IPS-20b (cell line): ENCODE results near the gene CCDC97.
"Not testable (repeated sequence)": the region's sequence is repeated elsewhere in the genome, so short reads cannot be mapped to it uniquely, and the experiment has no call there.

Experiments used
- H3K27ac ChIP-seq: one replicate; pipeline ENCODE4 v1.5.1; 2013; ENCODE audit warnings: low read length
- H3K27me3 ChIP-seq: 2 replicates; pipeline ENCODE4 v1.6.1; 2013; ENCODE audit warnings: mild to moderate bottlenecking, low read length, inconsistent platforms; ENCODE audit not compliant: insufficient read depth
- H3K36me3 ChIP-seq: 2 replicates; pipeline ENCODE4 v1.6.1; 2013; ENCODE audit warnings: low read depth, mild to moderate bottlenecking, inconsistent platforms, low read length, moderate library complexity; ENCODE audit not compliant: insufficient read depth
- H3K4me1 ChIP-seq: 2 replicates; pipeline ENCODE4 v1.6.1; 2013; ENCODE audit warnings: mild to moderate bottlenecking, control low read depth, inconsistent platforms, low read length, moderate library complexity; ENCODE audit not compliant: insufficient read depth
- H3K4me3 ChIP-seq: 2 replicates; pipeline ENCODE4 v1.5.1; 2013; ENCODE audit warnings: mild to moderate bottlenecking, low read length, inconsistent platforms
- H3K9ac ChIP-seq: 2 replicates; pipeline ENCODE4 v1.6.1; 2013; ENCODE audit warnings: low read depth, mild to moderate bottlenecking, inconsistent platforms, low read length, moderate library complexity
- H3K9me3 ChIP-seq: 2 replicates; pipeline ENCODE4 v1.6.1; 2013; ENCODE audit warnings: mild to moderate bottlenecking, low read depth, low read length, inconsistent platforms; ENCODE audit not compliant: insufficient read depth

CCDC97 gene

GRCh38 chr19:41332000-41332399, 22.0 kb downstream of the CCDC97 start:
- H3K9me3 ChIP-seq, result no peaks in the 10 kb centered on the region
- no peak overlapping the region for H3K4me3 ChIP-seq
- H3K36me3 ChIP-seq, result no peaks in the 10 kb centered on the region
- H3K9ac ChIP-seq, result no peak overlapping the region
- H3K27ac ChIP-seq, result no peak overlapping the region
- H3K4me1 ChIP-seq, result peaks cover 3% of the 10 kb centered on the region
- H3K27me3 ChIP-seq, result peaks cover 16% of the 10 kb centered on the region; the same call in 1 of the 2 replicates

- no peaks in the 10 kb centered on the region for H3K36me3 ChIP-seq
- H3K27ac ChIP-seq, result no peak overlapping the region
- H3K9ac ChIP-seq, result no peak overlapping the region
- no peak overlapping the region for H3K4me3 ChIP-seq
- no peaks in the 10 kb centered on the region for H3K4me1 ChIP-seq
- no peaks in the 10 kb centered on the region for H3K9me3 ChIP-seq
- peaks cover 14% of the 10 kb centered on the region; the same call in 1 of the 2 replicates for H3K27me3 ChIP-seq
Observed at GRCh38 chr19:41332468-41332867, 22.5 kb downstream of the CCDC97 start.

- H3K9me3 ChIP-seq, result no peaks in the 10 kb centered on the region
- H3K4me1 ChIP-seq, result no peaks in the 10 kb centered on the region
- no peak overlapping the region for H3K4me3 ChIP-seq
- no peak overlapping the region for H3K27ac ChIP-seq
- no peaks in the 10 kb centered on the region for H3K36me3 ChIP-seq
- H3K27me3 ChIP-seq, result peaks cover 14% of the 10 kb centered on the region; the same call in 1 of the 2 replicates
- H3K9ac ChIP-seq, result no peak overlapping the region
Observed at GRCh38 chr19:41334793-41335192, 24.8 kb downstream of the CCDC97 start.

GRCh38 chr19:41335467-41335866, 25.5 kb downstream of the CCDC97 start:
- Histone ChIP-seq H3K27me3 (peaks cover 14% of the 10 kb centered on the region; the same call in 1 of the 2 replicates), H3K4me1 (no peaks in the 10 kb centered on the region), H3K9ac (no peak overlapping the region), H3K36me3 (no peaks in the 10 kb centered on the region), H3K27ac (no peak overlapping the region), H3K4me3 (no peak overlapping the region), H3K9me3 (no peaks in the 10 kb centered on the region)

GRCh38 chr19:41339936-41340335, 30.0 kb downstream of the CCDC97 start:
- no peak overlapping the region; the same call in 1 of the 2 replicates for H3K9ac ChIP-seq
- H3K27ac ChIP-seq, result no peak overlapping the region
- H3K36me3 ChIP-seq, result no peaks in the 10 kb centered on the region

GRCh38 chr19:41341669-41342490, 31.9 kb downstream of the CCDC97 start:
- no peak overlapping the region for H3K4me3 ChIP-seq
- H3K27ac ChIP-seq, result no peak overlapping the region
- no peak overlapping the region for H3K9ac ChIP-seq
- H3K27me3 ChIP-seq, result no peaks in the 10 kb centered on the region
- no peaks in the 10 kb centered on the region for H3K36me3 ChIP-seq
- H3K4me1 ChIP-seq, result no peaks in the 10 kb centered on the region
- H3K9me3 ChIP-seq, result no peaks in the 10 kb centered on the region

More at GRCh38 chr19:41339936-41340335, 30.0 kb downstream of the CCDC97 start:
- Histone ChIP-seq H3K27me3 (no peaks in the 10 kb centered on the region), H3K4me3 (no peak overlapping the region), H3K4me1 (no peaks in the 10 kb centered on the region), H3K9me3 (no peaks in the 10 kb centered on the region)

- H3K4me1 ChIP-seq, result no peaks in the 10 kb centered on the region
- no peak overlapping the region for H3K27ac ChIP-seq
- no peaks in the 10 kb centered on the region for H3K9me3 ChIP-seq
- peaks cover 1% of the 10 kb centered on the region; the same call in 1 of the 2 replicates for H3K27me3 ChIP-seq
- H3K9ac ChIP-seq, result no peak overlapping the region
- no peak overlapping the region for H3K4me3 ChIP-seq
- no peaks in the 10 kb centered on the region for H3K36me3 ChIP-seq
Observed at GRCh38 chr19:41344162-41344561, 34.2 kb downstream of the CCDC97 start.

- not testable (repeated sequence) for H3K4me3 ChIP-seq, H3K36me3 ChIP-seq, H3K27ac ChIP-seq, H3K9ac ChIP-seq, H3K9me3 ChIP-seq, H3K4me1 ChIP-seq
- peaks cover 29% of the 10 kb centered on the region for H3K27me3 ChIP-seq
Observed at GRCh38 chr19:41346916-41347315, 36.9 kb downstream of the CCDC97 start.

- Histone ChIP-seq H3K9ac (no peak overlapping the region), H3K27me3 (peaks cover 55% of the 10 kb centered on the region), H3K4me3 (peak overlapping the region; percentile 72), H3K27ac (no peak overlapping the region), H3K9me3 (no peaks in the 10 kb centered on the region), H3K36me3 (no peaks in the 10 kb centered on the region), H3K4me1 (peaks cover 4% of the 10 kb centered on the region; the same call in 1 of the 2 replicates)
Observed at GRCh38 chr19:41350735-41351338, 40.9 kb downstream of the CCDC97 start.

- H3K4me1 ChIP-seq, result peaks cover 4% of the 10 kb centered on the region; the same call in 1 of the 2 replicates
- no peaks in the 10 kb centered on the region for H3K9me3 ChIP-seq
- peak overlapping the region; percentile 72 for H3K4me3 ChIP-seq
- H3K36me3 ChIP-seq, result no peaks in the 10 kb centered on the region
- H3K27me3 ChIP-seq, result peaks cover 55% of the 10 kb centered on the region
- H3K9ac ChIP-seq, result no peak overlapping the region
- no peak overlapping the region for H3K27ac ChIP-seq
Observed at GRCh38 chr19:41351339-41352245, 41.6 kb downstream of the CCDC97 start.

- H3K27me3 ChIP-seq, result peaks cover 55% of the 10 kb centered on the region
- no peak overlapping the region for H3K27ac ChIP-seq
- no peak overlapping the region for H3K9ac ChIP-seq
- no peaks in the 10 kb centered on the region for H3K9me3 ChIP-seq
- peaks cover 4% of the 10 kb centered on the region; the same call in 1 of the 2 replicates for H3K4me1 ChIP-seq
- H3K4me3 ChIP-seq, result peak overlapping the region; percentile 72
- no peaks in the 10 kb centered on the region for H3K36me3 ChIP-seq
Observed at GRCh38 chr19:41352279-41352608, 42.3 kb downstream of the CCDC97 start.
